A549 (cell line): ENCODE measurements around the gene UBE2E3. TPM values are rescaled to one million over a fixed set of nuclear protein-coding genes. Genes with fewer than 3 reads are reported as not detected.

Experiments used
- ATAC-seq, 2 experiments: fragments of 200-7000 bp in 1 of 2; fragments of >200 bp in 1 of 2; cut with Nextera tagmentation in 1 of 2; cut with Tn5 transposase in 1 of 2; 3 replicates each; pipeline versions ENCODE4 v1.8.0 to v1.9.1; 2018 to 2020; ENCODE audit warnings: mild to moderate bottlenecking in 1 of 2, moderate library complexity in 1 of 2
- CTCF ChIA-PET: fragments of 300-600 bp; sonication (Branson Sonifier 250); formaldehyde crosslinking; extraction: SDS; loops from one replicate; lab custom pipeline; 2021; ENCODE audit warnings: antibody characterized with exemption, inconsistent platforms; lab: Yijun Ruan, JAX
- POLR2A ChIA-PET: fragments of 350-600 bp; formaldehyde crosslinking; extraction: SDS; loops from one replicate; lab custom pipeline; 2021; ENCODE audit warnings: antibody characterized with exemption, inconsistent platforms; lab: Yijun Ruan, JAX
- DNase-seq, 2 experiments: peaks; one replicate each; pipeline versions ENCODE4 v3.0.0 to v3.0.0-alpha.2; 2011 to 2016; ENCODE audit warnings: low read depth in 1 of 2, low spot score in 1 of 2
- FAIRE-seq: peaks from 2 replicates; lab custom pipeline; 2011; peaks lifted over from hg19 to GRCh38; lab: Jason Lieb, UNC
- H3K27ac ChIP-seq, 2 experiments: fragments of >200 bp; sonication (Bioruptor Twin); formaldehyde crosslinking; 3 replicates each; pipeline ENCODE4 v1.5.1; 2016 to 2017
- H3K4me1 ChIP-seq: fragments of >200 bp; sonication (Bioruptor Twin); formaldehyde crosslinking; 3 replicates; pipeline ENCODE4 v1.6.1; 2016
- H3K4me2 ChIP-seq: fragments of >200 bp; sonication (Bioruptor Twin); formaldehyde crosslinking; 3 replicates; pipeline ENCODE4 v1.6.1; 2016
- H3K4me3 ChIP-seq: fragments of >200 bp; sonication (Bioruptor Twin); formaldehyde crosslinking; 3 replicates; pipeline ENCODE4 v1.5.1; 2016
- H3K9me3 ChIP-seq: fragments of >200 bp; sonication (Bioruptor Twin); formaldehyde crosslinking; 3 replicates; pipeline ENCODE4 v1.6.1; 2016
- CBX2 ChIP-seq: fragments of 200-600 bp; sonication (generic); IDR thresholded peaks from 2 replicates; pipeline ENCODE4 v1.6.1; 2016; ENCODE audit warnings: low read depth, mild to moderate bottlenecking, borderline replicate concordance
- CBX8 ChIP-seq: fragments of 200-600 bp; sonication (generic); IDR thresholded peaks from 2 replicates; pipeline ENCODE4 v1.6.1; 2016
- E2F6 ChIP-seq: IDR thresholded peaks from 2 replicates; pipeline ENCODE4 v1.6.1; 2012; ENCODE audit warnings: low read depth, borderline replicate concordance
- EHMT2 ChIP-seq: fragments of 200-600 bp; sonication (generic); IDR thresholded peaks from 2 replicates; pipeline ENCODE4 v1.6.1; 2016; ENCODE audit warnings: antibody characterized with exemption, low read depth, mild to moderate bottlenecking, moderate library complexity
- ELK1 ChIP-seq: fragments of 150-350 bp; IDR thresholded peaks from 2 replicates; pipeline ENCODE4 v1.6.1; 2014; ENCODE audit warnings: low read depth, mild to moderate bottlenecking, low read length
- ESRRA ChIP-seq: fragments of 150-350 bp; IDR thresholded peaks from 2 replicates; pipeline ENCODE4 v1.6.1; 2014; ENCODE audit warnings: mild to moderate bottlenecking, low read length, borderline replicate concordance
- FOSB ChIP-seq: fragments of 250-450 bp; sonication (Bioruptor Pico); IDR thresholded peaks from 2 replicates; pipeline ENCODE4 v1.5.0; 2020; ENCODE audit warnings: mild to moderate bottlenecking, moderate library complexity
- FOSL2 ChIP-seq, 2 experiments: fragments of 450-650 bp in 1 of 2; fragments of >200 bp in 1 of 2; sonication (Bioruptor Twin) in 1 of 2; formaldehyde crosslinking; IDR thresholded peaks; 2 replicates each; pipeline versions ENCODE4 v1.5.0 to v1.6.1; 2016 to 2020; ENCODE audit warnings: mild to moderate bottlenecking in 1 of 2, moderate library complexity in 1 of 2
- HDAC2 ChIP-seq: fragments of 200-600 bp; sonication (generic); IDR thresholded peaks from 2 replicates; pipeline ENCODE4 v1.6.1; 2016
- HES2 ChIP-seq: fragments of >200 bp; sonication (Bioruptor Twin); formaldehyde crosslinking; IDR thresholded peaks from 2 replicates; pipeline ENCODE4 v1.6.1; 2016
- HOXB13 ChIP-seq: fragments of 250-450 bp; sonication (Bioruptor Pico); IDR thresholded peaks from 2 replicates; pipeline ENCODE4 v1.5.0; 2020; ENCODE audit warnings: low read depth, mild to moderate bottlenecking, moderate library complexity
- JUNB ChIP-seq: fragments of >200 bp; sonication (Bioruptor Twin); formaldehyde crosslinking; IDR thresholded peaks from 2 replicates; pipeline ENCODE4 v1.6.1; 2016
- KDM5A ChIP-seq: fragments of 200-600 bp; sonication (generic); IDR thresholded peaks from 2 replicates; pipeline ENCODE4 v1.6.1; 2016; ENCODE audit warnings: antibody characterized with exemption, mild to moderate bottlenecking
- MAFK ChIP-seq: fragments of 450-650 bp; IDR thresholded peaks from 2 replicates; pipeline ENCODE4 v1.6.1; 2014; ENCODE audit not compliant: partially characterized antibody
- NPAS2 ChIP-seq: fragments of 250-450 bp; sonication (Bioruptor Pico); IDR thresholded peaks from 2 replicates; pipeline ENCODE4 v1.8.0; 2022; ENCODE audit warnings: mild to moderate bottlenecking, moderate library complexity, borderline replicate concordance
- PHF8 ChIP-seq: fragments of 200-600 bp; sonication (generic); IDR thresholded peaks from 2 replicates; pipeline ENCODE4 v1.6.1; 2016; ENCODE audit warnings: low read depth, mild to moderate bottlenecking, antibody characterized with exemption, moderate library complexity, borderline replicate concordance
- POLR2A ChIP-seq: IDR thresholded peaks from 2 replicates; pipeline ENCODE4 v1.6.1; 2012; ENCODE audit warnings: mild to moderate bottlenecking, low read length
- SREBF2 ChIP-seq: fragments of 450-650 bp; IDR thresholded peaks from 2 replicates; pipeline ENCODE4 v1.6.1; 2014; ENCODE audit warnings: mild to moderate bottlenecking, moderate library complexity
- TP53 ChIP-seq: fragments of 250-450 bp; sonication (Bioruptor Pico); IDR thresholded peaks from 2 replicates; pipeline ENCODE4 v1.5.0; 2021; ENCODE audit warnings: mild to moderate bottlenecking, moderate library complexity
- ZNF302 ChIP-seq: fragments of 250-450 bp; sonication (Bioruptor Pico); IDR thresholded peaks from 2 replicates; pipeline ENCODE4 v1.9.0; 2021; ENCODE audit warnings: inconsistent platforms, mild to moderate bottlenecking, moderate library complexity
- ZSCAN20 ChIP-seq: fragments of 250-450 bp; sonication (Bioruptor Pico); IDR thresholded peaks from 2 replicates; pipeline ENCODE4 v1.8.0; 2022; ENCODE audit warnings: mild to moderate bottlenecking, moderate library complexity
- WGBS: methylation state at CpG from one replicate; pipeline ENCODE4 v1.1.6; 2017; ENCODE audit errors: missing lambda C conversion rate; 5-methylcytosine and 5-hydroxymethylcytosine counted together
- polyA plus RNA-seq, 4 experiments: library from polyadenylated mRNA; depleted of rRNA in 3 of 4; stranded (reverse); fragments of >200 nt; fragmentation: RNase III in 1 of 4; extraction: RNeasy Plus Mini Kit Qiagen cat#74134 plus additional on column Dnase treatment in 1 of 4; gene quantifications; 2 replicates in 3 of 4; 3 replicates in 1 of 4; pipeline ENCODE4 v1.2.3, GENCODE V29; 2011 to 2017

UBE2E3 gene
- polyA plus RNA-seq, 2 of the 4 experiments (the other 2 are of a cell fraction): 54.0 to 70.6 TPM

GRCh38 chr2:181052523-181052891, 72.1 kb downstream of the UBE2E3 start:
- no peak for ATAC-seq
- DNase-seq: no peak
- no peak for TF ChIP-seq ESRRA
- no peak for TF ChIP-seq HES2
- TF ChIP-seq ZSCAN20 (CRISPR knock-in tag): no peak
- no peak for TF ChIP-seq TP53
- no peak for TF ChIP-seq POLR2A
- TF ChIP-seq CBX8: no peak
- no peak for TF ChIP-seq CBX2
- no peak for TF ChIP-seq KDM5A
- no peak for TF ChIP-seq MAFK
- no peak for TF ChIP-seq NPAS2
- no peak for TF ChIP-seq ZNF302 (CRISPR knock-in tag)
- Histone ChIP-seq H3K27ac (no peak overlapping the region), H3K4me1 (no peaks in the 10 kb centered on the region), H3K4me3 (no peak overlapping the region), H3K9me3 (no peaks in the 10 kb centered on the region), H3K4me2 (no peak overlapping the region)
- POLR2A ChIA-PET: no interaction called here
- CTCF ChIA-PET: no interaction called here
- no peak for FAIRE-seq

GRCh38 chr2:181054256-181054655, 73.9 kb downstream of the UBE2E3 start:
- ChIA-PET CTCF (interaction anchor here (1.8 kb wide), 1 partner anchor 929 kb away, joined by 5 read pairs; no protein-coding TSS in a partner anchor), POLR2A (no interaction called here)

GRCh38 chr2:181054843-181055242, 74.4 kb downstream of the UBE2E3 start:
- FAIRE-seq: no peak
- no peak overlapping the region for H3K27ac ChIP-seq
- no peaks in the 10 kb centered on the region for H3K4me1 ChIP-seq
- no peak overlapping the region for H3K4me3 ChIP-seq
- WGBS: 88% methylated on average over 2 of the region's 2 CpGs
- no peak for ATAC-seq
- TF ChIP-seq TP53 (no peak), ELK1 (no peak), EHMT2 (no peak), FOSL2 (IDR thresholded peaks at IDR 0.05) (no peak), FOSL2 (CRISPR knock-in tag; IDR thresholded peaks at IDR 0.05) (no peak), JUNB (no peak), E2F6 (no peak), FOSB (CRISPR knock-in tag) (no peak), PHF8 (no peak), HOXB13 (CRISPR knock-in tag) (no peak), SREBF2 (no peak), HDAC2 (no peak)
- POLR2A ChIA-PET: no interaction called here
- H3K9me3 ChIP-seq: no peaks in the 10 kb centered on the region
- H3K4me2 ChIP-seq: no peak overlapping the region
- CTCF ChIA-PET: interaction anchor here (1.8 kb wide), 1 partner anchor 929 kb away, joined by 5 read pairs; no protein-coding TSS in a partner anchor
- no peak for DNase-seq

More at GRCh38 chr2:181054256-181054655, 73.9 kb downstream of the UBE2E3 start:
- FAIRE-seq: no peak
- Histone ChIP-seq H3K4me2 (no peak overlapping the region), H3K4me3 (no peak overlapping the region), H3K9me3 (no peaks in the 10 kb centered on the region), H3K4me1 (no peaks in the 10 kb centered on the region), H3K27ac (no peak overlapping the region)
- WGBS: 97% methylated on average over 2 of the region's 2 CpGs
- no peak for TF ChIP-seq EHMT2
- DNase-seq: no peak
- no peak for ATAC-seq
